ENCODE measurements around the gene CCDC90B.

- TF ChIP-seq CTCF (conservative IDR thresholded peaks at IDR 0.05; ENCODE audit: low read depth, low read length) = no peak
- TF ChIP-seq EZH2 (IDR thresholded peaks at IDR 0.05; ENCODE audit: borderline replicate concordance, low read depth, low read length, poor library complexity, severe bottlenecking) = no peak
These were observed 33.9 kb downstream of the CCDC90B start for GRCh38 chr11:83252266-83252665.
